ENCODE results near the gene SCAANT1. TPM values are rescaled to one million over a fixed set of nuclear protein-coding genes. Genes with fewer than 3 reads are reported as not detected.

The SCAANT1 gene
- total and polyA plus RNA-seq, 2 donors (not counting 1 experiment from before 2014, with no cell fraction given), result 1.7 TPM; not detected in 1

- intact Hi-C loops (cut with micrococcal nuclease), result no loop called here
Observed at GRCh38 chr3:63880653-63881052, 31.5 kb downstream of the SCAANT1 start.

More at GRCh38 chr3:63880653-63881052, 31.5 kb downstream of the SCAANT1 start:
- Histone ChIP-seq H3K27ac (ENCODE audit: low read length in 2 of 2) (no peak overlapping the region), H3K9ac (ENCODE audit: low read length) (no peak overlapping the region), H3K4me3 (ENCODE audit: control extremely low read depth in 1 of 5, extremely low read depth in 1 of 5, insufficient read depth in 1 of 5, low read depth in 2 of 5, low read length in 4 of 5) (no peak overlapping the region), H4K20me1 (ENCODE audit: control insufficient read depth, insufficient read depth, low read length, poor library complexity, severe bottlenecking) (peaks cover 78% of the 10 kb centered on the region), H3K36me3 (replicated peaks in 1 of 2; ENCODE audit: control extremely low read depth in 1 of 2, control insufficient read depth in 1 of 2, extremely low read depth in 1 of 2, insufficient read depth in 2 of 2, low read length in 1 of 2) (no peaks in the 10 kb centered on the region), H3K79me2 (ENCODE audit: control insufficient read depth, insufficient read depth, low read length) (peaks cover 98% of the 10 kb centered on the region), H2AFZ (ENCODE audit: insufficient read depth, low read depth, low read length, poor library complexity, severe bottlenecking) (no peak overlapping the region), H3K4me2 (replicated peaks; ENCODE audit: low read depth, low read length, poor library complexity, severe bottlenecking) (no peak overlapping the region), H3K4me1 (ENCODE audit: control insufficient read depth in 2 of 2, insufficient read depth in 2 of 2, low read length in 2 of 2) (peaks cover 7 to 14% of the 10 kb centered on the region in 2 donors), H3K9me3 (ENCODE audit: control extremely low read depth in 1 of 3, control insufficient read depth in 2 of 3, insufficient read depth in 1 of 3, low read length in 2 of 3) (no peaks in the 10 kb centered on the region), H3K27me3 (replicated peaks in 1 of 4; ENCODE audit: control extremely low read depth in 1 of 4, control insufficient read depth in 3 of 4, insufficient read depth in 4 of 4, low read length in 3 of 4) (no peaks in the 10 kb centered on the region)
- ChIA-PET POLR2A (no interaction called here), CTCF (no interaction called here)
- no peak for DNase-seq
- no CpG with 5 or more reads among the region's 5 CpGs for WGBS (ENCODE audit: insufficient coverage)
- peaks cover 57% of the 10 kb centered on the region for H3K4me1 Mint-ChIP-seq
- TF ChIP-seq EZH2 (IDR thresholded peaks at IDR 0.05; ENCODE audit: borderline replicate concordance, insufficient read depth, low read depth, low read length, poor library complexity, severe bottlenecking) (no peak), CTCF (IDR thresholded peaks at IDR 0.05) (no peak)
- H3K27me3 Mint-ChIP-seq, result no peaks in the 10 kb centered on the region
- H3K9me3 Mint-ChIP-seq (ENCODE audit: insufficient read depth), result no peaks in the 10 kb centered on the region
- no peak overlapping the region for H3K4me3 Mint-ChIP-seq
- H3K27ac Mint-ChIP-seq, result peak overlapping the region; percentile 48
- ATAC-seq (ENCODE audit: low read depth), result no peak
